ENCODE data around the gene LRCOL1.

DNA sequence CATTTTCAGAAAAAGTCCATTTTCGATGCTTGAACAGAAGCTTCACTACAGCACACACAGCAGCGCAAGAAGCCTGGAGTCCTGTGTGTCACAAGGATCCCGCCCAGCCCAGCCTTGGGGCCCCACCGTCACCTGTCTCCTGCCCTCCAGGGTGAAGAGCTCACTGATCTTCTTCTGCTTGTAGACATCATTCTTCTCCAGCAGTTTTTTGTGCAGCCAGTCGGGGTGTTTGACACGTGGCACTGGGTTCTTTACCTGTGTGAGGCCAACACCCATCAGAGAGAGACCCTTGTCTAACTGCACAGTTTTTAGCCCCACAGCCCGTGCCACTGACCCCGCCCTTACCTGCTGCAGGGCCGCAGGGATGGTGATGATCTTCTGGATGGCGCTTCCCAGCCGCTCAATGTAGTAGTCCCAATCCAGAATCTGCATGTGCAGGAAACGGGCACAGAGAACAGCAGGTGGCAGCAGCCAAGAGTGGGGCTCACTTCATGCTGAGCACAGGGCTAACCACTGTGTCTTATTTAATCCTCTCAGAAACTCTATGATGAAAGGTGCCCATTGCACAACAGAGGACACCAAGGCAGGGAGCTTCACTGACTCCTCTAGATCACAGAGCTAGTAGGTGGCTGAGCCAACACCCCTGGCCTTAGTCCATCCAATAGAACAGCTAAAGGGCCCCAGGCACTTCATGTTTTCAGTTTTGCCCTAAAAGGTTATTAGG lies 46.8 kb upstream of the LRCOL1 start:
- TF ChIP-seq, protein P1, sequence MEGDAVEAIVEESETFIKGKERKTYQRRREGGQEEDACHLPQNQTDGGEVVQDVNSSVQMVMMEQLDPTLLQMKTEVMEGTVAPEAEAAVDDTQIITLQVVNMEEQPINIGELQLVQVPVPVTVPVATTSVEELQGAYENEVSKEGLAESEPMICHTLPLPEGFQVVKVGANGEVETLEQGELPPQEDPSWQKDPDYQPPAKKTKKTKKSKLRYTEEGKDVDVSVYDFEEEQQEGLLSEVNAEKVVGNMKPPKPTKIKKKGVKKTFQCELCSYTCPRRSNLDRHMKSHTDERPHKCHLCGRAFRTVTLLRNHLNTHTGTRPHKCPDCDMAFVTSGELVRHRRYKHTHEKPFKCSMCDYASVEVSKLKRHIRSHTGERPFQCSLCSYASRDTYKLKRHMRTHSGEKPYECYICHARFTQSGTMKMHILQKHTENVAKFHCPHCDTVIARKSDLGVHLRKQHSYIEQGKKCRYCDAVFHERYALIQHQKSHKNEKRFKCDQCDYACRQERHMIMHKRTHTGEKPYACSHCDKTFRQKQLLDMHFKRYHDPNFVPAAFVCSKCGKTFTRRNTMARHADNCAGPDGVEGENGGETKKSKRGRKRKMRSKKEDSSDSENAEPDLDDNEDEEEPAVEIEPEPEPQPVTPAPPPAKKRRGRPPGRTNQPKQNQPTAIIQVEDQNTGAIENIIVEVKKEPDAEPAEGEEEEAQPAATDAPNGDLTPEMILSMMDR (IDR thresholded peaks at IDR 0.05) = no peak
- TF ChIP-seq ZFX (IDR thresholded peaks at IDR 0.05; ENCODE audit: borderline replicate concordance) = no peak
